WTC11 (cell line): ENCODE data around the gene CHRM2. TPM values are rescaled to one million over a fixed set of nuclear protein-coding genes. Genes with fewer than 3 reads are reported as not detected.

Experiments used
- ATAC-seq: fragments of 200-7000 bp; cut with Tn5 transposase; 2 replicates; pipeline ENCODE4 v1.10.0; 2021; ENCODE audit warnings: mild to moderate bottlenecking, moderate library complexity
- CTCF ChIA-PET: fragments of 300-600 bp; sonication (Branson Sonifier 250); formaldehyde crosslinking; loops from one replicate; lab custom pipeline; 2021; ENCODE audit warnings: antibody characterized with exemption; lab: Charles Lee
- POLR2A ChIA-PET: fragments of 350-600 bp; sonication (Branson Sonifier 250); formaldehyde crosslinking; loops from one replicate; lab custom pipeline; 2021; ENCODE audit warnings: antibody characterized with exemption; lab: Charles Lee
- DNase-seq: peaks from one replicate; pipeline ENCODE4 v3.0.0; 2021; ENCODE audit warnings: low spot score
- H3K27ac Mint-ChIP-seq: 2 replicates; pipeline ENCODE4 v1.8.0; 2021; ENCODE audit warnings: mixed read lengths
- H3K27me3 Mint-ChIP-seq: 2 replicates; pipeline ENCODE4 v1.8.0; 2021; ENCODE audit warnings: low read depth, mild to moderate bottlenecking, moderate library complexity, mixed read lengths
- H3K36me3 Mint-ChIP-seq: 2 replicates; pipeline ENCODE4 v1.8.0; 2021; ENCODE audit warnings: mixed read lengths
- H3K4me1 Mint-ChIP-seq: 2 replicates; pipeline ENCODE4 v1.8.0; 2022; ENCODE audit warnings: mixed read lengths
- H3K4me3 Mint-ChIP-seq: 2 replicates; pipeline ENCODE4 v1.8.0; 2021; ENCODE audit warnings: mild to moderate bottlenecking, moderate library complexity, mixed read lengths
- H3K9me3 Mint-ChIP-seq: 2 replicates; pipeline ENCODE4 v1.8.0; 2021; ENCODE audit warnings: mixed read lengths
- ATF3 ChIP-seq: sonication (generic); formaldehyde crosslinking; conservative IDR thresholded peaks from 2 replicates; pipeline ENCODE4 v1.8.1; 2022; ENCODE audit warnings: mild to moderate bottlenecking, missing genetic modification reagents
- CREM ChIP-seq: sonication (generic); formaldehyde crosslinking; IDR thresholded peaks from 2 replicates; pipeline ENCODE4 v1.8.1; 2022; ENCODE audit warnings: mild to moderate bottlenecking, missing genetic modification reagents, moderate library complexity
- CTCF ChIP-seq: fragments of 200-600 bp; IDR thresholded peaks from 2 replicates; pipeline ENCODE4 v1.8.0; 2022; ENCODE audit warnings: antibody characterized with exemption
- ERG ChIP-seq: fragments of 250-450 bp; sonication (Bioruptor Pico); IDR thresholded peaks from 2 replicates; pipeline ENCODE4 v1.8.0; 2021; ENCODE audit warnings: mild to moderate bottlenecking
- FOXJ3 ChIP-seq: sonication (generic); formaldehyde crosslinking; IDR thresholded peaks from 2 replicates; pipeline ENCODE4 v1.9.0; 2021; ENCODE audit warnings: missing genetic modification reagents, mild to moderate bottlenecking, borderline replicate concordance
- GRHL2 ChIP-seq: fragments of 250-450 bp; sonication (Bioruptor Pico); IDR thresholded peaks from 2 replicates; pipeline ENCODE4 v1.8.0; 2022; ENCODE audit warnings: mild to moderate bottlenecking, moderate library complexity; ENCODE audit not compliant: insufficient replicate concordance, severe bottlenecking
- JAZF1 ChIP-seq: fragments of 250-450 bp; sonication (Bioruptor Pico); IDR thresholded peaks from 2 replicates; pipeline ENCODE4 v1.9.0; 2021; ENCODE audit warnings: moderate library complexity, mild to moderate bottlenecking, inconsistent platforms
- NR2C2 ChIP-seq: sonication (generic); formaldehyde crosslinking; IDR thresholded peaks from 2 replicates; pipeline ENCODE4 v1.8.0; 2022; ENCODE audit warnings: mild to moderate bottlenecking, missing genetic modification reagents
- PREB ChIP-seq: sonication (generic); formaldehyde crosslinking; IDR thresholded peaks from 2 replicates; pipeline ENCODE4 v1.8.1; 2022; ENCODE audit warnings: mild to moderate bottlenecking, missing genetic modification reagents, moderate library complexity, borderline replicate concordance
- PRRX2 ChIP-seq: fragments of 250-450 bp; sonication (Bioruptor Pico); IDR thresholded peaks from 2 replicates; pipeline ENCODE4 v1.8.0; 2021; ENCODE audit warnings: mild to moderate bottlenecking
- SMAD4 ChIP-seq: sonication (generic); formaldehyde crosslinking; IDR thresholded peaks from 2 replicates; pipeline ENCODE4 v1.8.0; 2022; ENCODE audit warnings: mild to moderate bottlenecking, missing genetic modification reagents
- SP1 ChIP-seq: sonication (generic); formaldehyde crosslinking; conservative IDR thresholded peaks from 2 replicates; pipeline ENCODE4 v1.8.1; 2022; ENCODE audit warnings: missing genetic modification reagents
- TCF7 ChIP-seq: sonication (generic); formaldehyde crosslinking; IDR thresholded peaks from 2 replicates; pipeline ENCODE4 v1.8.0; 2022; ENCODE audit warnings: mild to moderate bottlenecking, low read depth, missing genetic modification reagents, moderate library complexity
- USF1 ChIP-seq: sonication (generic); formaldehyde crosslinking; IDR thresholded peaks from 2 replicates; pipeline ENCODE4 v1.8.0; 2022; ENCODE audit warnings: mild to moderate bottlenecking, missing genetic modification reagents
- ZBTB21 ChIP-seq: sonication (generic); formaldehyde crosslinking; IDR thresholded peaks from 2 replicates; pipeline ENCODE4 v1.8.1; 2023; ENCODE audit warnings: mild to moderate bottlenecking, missing genetic modification reagents, borderline replicate concordance
- ZNF263 ChIP-seq: sonication (generic); formaldehyde crosslinking; IDR thresholded peaks from 2 replicates; pipeline ENCODE4 v1.8.1; 2022; ENCODE audit warnings: low read depth, mild to moderate bottlenecking, moderate library complexity, missing genetic modification reagents
- ZNF532 ChIP-seq: fragments of 250-450 bp; sonication (Bioruptor Pico); IDR thresholded peaks from 2 replicates; pipeline ENCODE4 v1.9.0; 2021; ENCODE audit warnings: mild to moderate bottlenecking, borderline replicate concordance
- ZSCAN18 ChIP-seq: fragments of 250-450 bp; sonication (Bioruptor Pico); IDR thresholded peaks from 2 replicates; pipeline ENCODE4 v2.1.2; 2022; ENCODE audit warnings: mild to moderate bottlenecking, moderate library complexity
- total RNA-seq: library from RNA; stranded (reverse); gene quantifications from 3 replicates; pipeline ENCODE4 v1.2.3, GENCODE V29; 2021

CHRM2 gene
- total RNA-seq, 1 experiment from 2014 or later: 0.15 TPM

GRCh38 chr7:137045573-137045972, 177.1 kb downstream of the CHRM2 start:
- CTCF ChIA-PET: no interaction called here
- H3K36me3 Mint-ChIP-seq: peaks cover 7% of the 10 kb centered on the region; the same call in 1 of the 2 replicates
- TF ChIP-seq PREB (CRISPR knock-in tag): no peak
- no peak for TF ChIP-seq NR2C2 (CRISPR knock-in tag)
- no peak for TF ChIP-seq CTCF
- TF ChIP-seq ERG (CRISPR knock-in tag): no peak
- TF ChIP-seq ZBTB21 (CRISPR knock-in tag): no peak
- no peak for TF ChIP-seq CREM (CRISPR knock-in tag)
- no peak for TF ChIP-seq TCF7 (CRISPR knock-in tag)
- TF ChIP-seq USF1 (CRISPR knock-in tag): no peak
- TF ChIP-seq SMAD4 (CRISPR knock-in tag): no peak
- no peak for TF ChIP-seq FOXJ3 (CRISPR knock-in tag)
- no peak for TF ChIP-seq JAZF1 (CRISPR knock-in tag)
- TF ChIP-seq, all 79 proteins: peak for 0
- POLR2A ChIA-PET: no interaction called here
- peaks cover 14% of the 10 kb centered on the region for H3K4me1 Mint-ChIP-seq
- DNase-seq (no peak), ATAC-seq (no peak)
- H3K27me3 Mint-ChIP-seq: no peaks in the 10 kb centered on the region
- no peak overlapping the region for H3K4me3 Mint-ChIP-seq
- peaks cover 24% of the 10 kb centered on the region for H3K9me3 Mint-ChIP-seq
- no peak overlapping the region for H3K27ac Mint-ChIP-seq

- Mint-ChIP-seq H3K27ac (no peak overlapping the region), H3K36me3 (no peaks in the 10 kb centered on the region), H3K4me3 (no peak overlapping the region), H3K9me3 (peaks cover 3% of the 10 kb centered on the region; the same call in 1 of the 2 replicates), H3K4me1 (peaks cover 6% of the 10 kb centered on the region), H3K27me3 (no peaks in the 10 kb centered on the region)
- CTCF ChIA-PET: interaction anchor here (0.6 kb wide), 1 partner anchor 195 kb away, joined by 3 read pairs; no protein-coding TSS in a partner anchor
- ATAC-seq: no peak
- DNase-seq: no peak
- POLR2A ChIA-PET: no interaction called here
- no peak for TF ChIP-seq ZNF532 (CRISPR knock-in tag)
- no peak for TF ChIP-seq USF1 (CRISPR knock-in tag)
- no peak for TF ChIP-seq ZSCAN18 (CRISPR knock-in tag)
- no peak for TF ChIP-seq PRRX2 (CRISPR knock-in tag)
- no peak for TF ChIP-seq ZNF263 (CRISPR knock-in tag)
- no peak for TF ChIP-seq GRHL2
- TF ChIP-seq SP1 (CRISPR knock-in tag): no peak
- no peak for TF ChIP-seq ATF3 (CRISPR knock-in tag)
Observed at GRCh38 chr7:137069249-137069963, 201.0 kb downstream of the CHRM2 start.
